HG03558 (cell line): ENCODE results near the gene SLC1A2.

Source experiments
- ATAC-seq: cut with Tn5 transposase; IDR thresholded peaks from one replicate; pipeline ENCODE4 v1.9.1; 2021; ENCODE audit warnings: moderate number of reproducible peaks; ENCODE audit not compliant: unreplicated experiment; ENCODE audit errors: extremely low read depth

SLC1A2 gene

DNA sequence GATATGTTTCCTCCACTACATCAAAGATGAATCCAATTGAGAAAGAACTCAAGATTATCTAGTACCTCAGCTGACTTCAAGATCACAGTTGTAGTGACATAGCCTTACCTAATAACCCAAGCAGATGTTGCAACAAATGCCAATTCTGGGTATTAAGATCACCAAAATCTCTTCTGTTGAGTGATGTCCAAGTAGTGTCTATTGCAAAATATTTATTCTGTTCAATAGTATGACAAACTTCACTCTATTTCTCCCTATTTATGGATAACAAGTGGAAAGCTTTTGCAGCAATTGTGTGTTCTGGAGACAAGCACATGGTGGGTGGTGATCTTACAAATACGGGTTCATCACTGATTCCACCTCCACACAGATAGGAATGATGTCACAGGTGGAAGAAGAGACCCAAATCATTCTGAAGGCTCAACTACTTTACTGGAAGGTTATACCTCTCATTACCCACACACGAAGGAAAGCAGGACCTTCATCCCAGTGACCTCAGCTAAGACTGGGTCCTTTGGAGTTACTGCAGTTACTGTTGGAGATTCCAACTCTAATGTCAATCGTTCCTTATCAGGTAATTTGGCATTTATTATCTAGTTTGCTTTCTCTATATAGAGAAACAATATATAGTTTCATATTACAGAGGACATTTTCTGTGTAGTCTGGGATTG, 208.3 kb downstream of the SLC1A2 start:
- no peak for ATAC-seq

DNA sequence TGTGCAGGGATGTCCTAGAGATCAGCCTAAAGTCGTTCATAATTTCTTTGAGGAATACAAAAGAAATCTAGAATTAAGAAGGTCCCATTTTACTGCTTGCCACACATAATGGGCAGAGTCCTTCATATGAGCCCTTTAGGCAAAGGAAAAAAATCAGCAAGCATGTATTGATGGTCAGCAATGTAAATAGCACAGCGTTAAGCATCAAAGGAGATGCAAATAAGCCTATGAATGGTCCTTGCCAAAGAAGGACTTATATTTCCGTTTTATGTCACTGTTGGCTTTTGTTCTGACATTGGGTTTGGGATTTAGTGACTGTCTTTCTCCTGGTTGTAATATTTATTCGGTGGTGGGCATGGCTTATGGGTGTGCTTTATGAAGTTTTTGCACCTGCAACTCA, 210.6 kb downstream of the SLC1A2 start:
- no peak for ATAC-seq

DNA sequence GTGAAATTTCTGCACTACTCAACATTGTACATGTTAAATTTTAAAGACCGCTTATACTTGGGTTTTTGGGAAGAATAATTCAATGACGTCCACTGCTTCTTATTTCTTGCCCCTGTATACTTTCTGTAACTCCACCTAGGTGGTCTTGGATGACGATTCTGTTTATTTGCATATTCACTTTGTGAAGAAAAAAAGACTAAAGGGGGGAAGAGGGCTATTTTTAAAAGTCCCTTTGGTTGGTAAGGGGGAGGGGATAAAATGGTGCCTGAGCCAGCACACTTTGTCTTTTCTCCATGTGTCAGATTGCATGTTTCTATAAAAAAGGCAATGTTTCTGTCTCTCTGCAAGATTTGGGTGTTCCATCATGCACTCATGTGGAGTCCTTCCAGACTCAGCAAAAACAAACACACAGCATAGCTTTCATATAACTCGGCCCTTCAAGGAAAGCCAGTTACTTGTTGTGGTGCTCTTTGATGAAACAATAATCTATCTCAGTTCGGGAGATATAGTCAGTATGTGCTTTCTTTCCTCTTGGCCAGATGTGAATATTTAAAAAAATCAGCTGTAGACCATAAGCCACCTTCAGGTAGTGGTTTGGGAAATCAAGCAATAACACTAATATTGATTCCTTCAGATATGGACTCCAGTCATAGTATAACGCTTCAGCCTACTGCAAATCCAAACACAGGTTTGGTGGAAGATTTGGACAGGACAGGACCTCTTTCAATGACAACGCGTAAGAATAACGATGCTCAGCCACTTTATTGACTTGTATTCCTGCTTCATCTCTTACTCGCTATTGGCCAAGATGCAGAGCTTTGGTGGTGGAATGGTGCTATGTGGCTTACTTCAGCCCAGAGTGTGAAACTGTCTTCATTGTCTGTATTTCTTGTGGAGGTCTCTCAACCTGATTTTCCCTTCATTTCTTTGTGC, 211.6 kb downstream of the SLC1A2 start:
- no peak for ATAC-seq

DNA sequence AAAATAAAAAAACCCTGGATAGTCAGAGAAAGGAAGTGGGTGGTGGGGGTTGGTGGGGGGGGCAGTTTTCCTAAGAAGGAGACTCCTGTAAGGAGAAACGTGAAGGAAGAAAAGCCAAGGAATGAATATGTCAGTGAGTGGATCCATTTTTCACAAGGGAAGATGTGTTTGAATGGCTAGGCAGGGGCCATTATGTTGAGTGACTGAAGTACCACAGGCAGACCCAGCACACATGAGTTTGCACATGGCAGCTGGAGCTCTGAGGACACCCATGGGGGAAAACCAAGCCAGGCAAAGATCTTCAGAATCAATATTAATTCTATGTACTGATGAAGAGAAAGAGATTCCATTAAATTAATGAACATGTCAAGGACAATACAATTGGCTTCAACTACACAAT, 212.7 kb downstream of the SLC1A2 start:
- no peak for ATAC-seq

DNA sequence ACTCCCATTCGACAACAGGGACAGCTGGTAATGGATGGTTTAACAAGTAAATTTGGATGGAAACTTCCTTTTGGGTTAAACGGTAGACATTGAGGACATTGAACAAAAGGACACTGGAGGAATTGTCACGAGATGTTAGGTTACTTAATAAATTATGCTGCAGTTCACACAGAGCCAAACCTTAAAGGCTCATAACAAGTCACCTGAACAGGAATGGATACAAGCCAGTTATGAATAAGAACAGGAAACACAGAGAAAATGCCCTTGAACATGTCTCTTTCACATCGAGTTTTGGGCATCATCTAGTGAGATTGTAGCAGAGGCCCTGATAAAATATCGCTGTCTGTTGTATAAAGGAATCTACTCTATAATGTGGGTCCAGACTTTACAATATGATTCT, 214.7 kb downstream of the SLC1A2 start:
- ATAC-seq = no peak
